Ovary (tissue), 9 donors: Measurements from ENCODE around the gene FLYWCH2. TPM values are rescaled to one million over a fixed set of nuclear protein-coding genes. Genes with fewer than 3 reads are reported as not detected.

Source experiments
- DNase-seq, 5 donors: peaks; one replicate each; pipeline ENCODE4 v3.0.0-alpha.2; 2019 to 2020
- H3K27ac ChIP-seq, 2 donors: fragments of 200-600 bp; one replicate each; pipeline versions ENCODE4 v1.5.1 to v1.8.0; 2019 to 2022
- H3K27me3 ChIP-seq: fragments of 200-600 bp; one replicate; pipeline ENCODE4 v1.8.0; 2022
- H3K36me3 ChIP-seq: fragments of 200-600 bp; sonication (generic); one replicate; pipeline ENCODE4 v1.5.1; 2019
- H3K4me1 ChIP-seq: one replicate; pipeline ENCODE4 v1.8.1; 2013; ENCODE audit warnings: mild to moderate bottlenecking, moderate library complexity; ENCODE audit not compliant: insufficient read depth
- H3K4me3 ChIP-seq: fragments of 200-600 bp; sonication (generic); one replicate; pipeline ENCODE4 v1.5.1; 2017
- H3K9me3 ChIP-seq, 2 donors: fragments of 200-600 bp in 1 of 2; sonication (generic) in 1 of 2; one replicate each; pipeline versions ENCODE4 v1.5.1 to v1.8.1; 2013 to 2019; ENCODE audit warnings: mild to moderate bottlenecking in 1 of 2, moderate library complexity in 1 of 2
- EP300 ChIP-seq: sonication (generic); formaldehyde crosslinking; IDR thresholded peaks from one replicate; pipeline ENCODE4 v1.6.1; 2017; ENCODE audit warnings: antibody characterized with exemption
- POLR2A ChIP-seq: fragments of 450-650 bp; IDR thresholded peaks from one replicate; pipeline ENCODE4 v1.6.1; 2017; ENCODE audit warnings: antibody characterized with exemption, mild to moderate bottlenecking, moderate library complexity
- WGBS, 3 donors: extraction: QIAGEN DNeasy Blood & Tissue Kit in 1 of 3; methylation state at CpG; one replicate each; pipeline versions ENCODE4 v1.1.5 to v1.1.7; 2013 to 2017; 5-methylcytosine and 5-hydroxymethylcytosine counted together
- intact Hi-C, 4 donors: fragments of 100-400 bp; cut with DNase I; formaldehyde crosslinking; loops; one replicate each; pipeline versions ENCODE4 v1.11.0 to v1.15.1; 2022 to 2023
- polyA plus RNA-seq, 2 donors: library from polyadenylated mRNA; stranded (reverse); fragments of 200-250 nt in 1 of 2; fragments of 350-450 nt in 1 of 2; fragmentation: Illumina TruSeq in 1 of 2; extraction: RNeasy Lipid Tissue Mini Kit (QIAGEN cat#74804) in 1 of 2; gene quantifications; one replicate each; pipeline ENCODE4 v1.2.3, GENCODE V29; 2013 to 2014
- total RNA-seq, 7 donors: library from RNA; depleted of rRNA in 2 of 7; stranded (reverse); fragments of >200 nt in 2 of 7; fragmentation: NEBNext Ultra II Directional in 3 of 7; extraction: Animal tissue kit (Norgen Biotek cat#: 25700) in 3 of 7; gene quantifications; one replicate each; pipeline versions ENCODE4 v1.1.0 to v1.2.4, GENCODE V29; 2016 to 2023
- TF ChIP-seq, protein P1 (sequence below), 3 donors: fragments of 450-650 bp in 2 of 3; fragments of 200-600 bp in 1 of 3; IDR thresholded peaks; one replicate each; pipeline versions ENCODE4 v1.5.1 to v1.8.0; 2016 to 2022; ENCODE audit warnings: antibody characterized with exemption in 3 of 3, mild to moderate bottlenecking in 1 of 3
- donor health status: DM: no; HTN: no; CAD: no; lungs with moderate emphysema.
- donor health status: DM: no; HTN: no; CAD: no.
- donor health status: Bipolar disorder and iron deficiency.
- donor health status: DM: yes; HTN: yes; CAD: no.
- donor health status: DM: no; HTN: no; CAD: no.
- donor health status: DM: yes; HTN: yes; CAD: no.

Gene FLYWCH2
- total and polyA plus RNA-seq, 9 donors = 3.0 to 50.9 (median 30.6) TPM

DNA sequence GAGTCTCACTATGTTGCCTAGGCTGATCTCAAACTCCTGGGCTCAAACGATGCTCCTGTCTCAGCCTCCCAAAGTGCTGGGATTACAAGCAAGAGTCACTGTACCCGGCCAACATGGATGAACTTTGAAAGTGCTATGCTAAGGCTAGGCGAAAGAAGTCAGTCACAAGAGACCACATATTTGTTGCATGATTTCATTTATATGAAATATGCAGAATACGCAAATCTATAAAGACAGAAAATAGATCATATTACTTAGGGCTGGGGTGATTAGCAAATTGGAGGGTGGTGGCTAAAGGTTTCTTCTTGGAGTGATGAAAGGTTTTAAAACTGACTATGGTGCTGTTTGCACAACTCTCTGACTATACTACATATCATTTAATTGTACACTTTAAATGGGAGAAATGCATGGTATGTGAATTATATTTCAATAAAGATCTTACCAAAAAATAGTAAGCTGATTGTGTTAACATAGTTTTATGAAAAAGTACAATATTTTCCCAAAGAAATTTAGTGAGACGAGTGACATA is 27.5 kb downstream of the FLYWCH2 start:
- intact Hi-C loops = loop anchor here in 1 of 4 donors (5.0 kb wide), 1 partner anchor 38 kb away; no protein-coding TSS in a partner anchor
- DNase-seq = no peak
- H3K4me3 ChIP-seq = no peak overlapping the region
- 55 to 63% (median 60%) methylated on average over 5 of the region's 5 CpGs for WGBS, 3 donors
- TF ChIP-seq, protein P1, sequence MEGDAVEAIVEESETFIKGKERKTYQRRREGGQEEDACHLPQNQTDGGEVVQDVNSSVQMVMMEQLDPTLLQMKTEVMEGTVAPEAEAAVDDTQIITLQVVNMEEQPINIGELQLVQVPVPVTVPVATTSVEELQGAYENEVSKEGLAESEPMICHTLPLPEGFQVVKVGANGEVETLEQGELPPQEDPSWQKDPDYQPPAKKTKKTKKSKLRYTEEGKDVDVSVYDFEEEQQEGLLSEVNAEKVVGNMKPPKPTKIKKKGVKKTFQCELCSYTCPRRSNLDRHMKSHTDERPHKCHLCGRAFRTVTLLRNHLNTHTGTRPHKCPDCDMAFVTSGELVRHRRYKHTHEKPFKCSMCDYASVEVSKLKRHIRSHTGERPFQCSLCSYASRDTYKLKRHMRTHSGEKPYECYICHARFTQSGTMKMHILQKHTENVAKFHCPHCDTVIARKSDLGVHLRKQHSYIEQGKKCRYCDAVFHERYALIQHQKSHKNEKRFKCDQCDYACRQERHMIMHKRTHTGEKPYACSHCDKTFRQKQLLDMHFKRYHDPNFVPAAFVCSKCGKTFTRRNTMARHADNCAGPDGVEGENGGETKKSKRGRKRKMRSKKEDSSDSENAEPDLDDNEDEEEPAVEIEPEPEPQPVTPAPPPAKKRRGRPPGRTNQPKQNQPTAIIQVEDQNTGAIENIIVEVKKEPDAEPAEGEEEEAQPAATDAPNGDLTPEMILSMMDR (IDR thresholded peaks at IDR 0.05) = no peak
- TF ChIP-seq POLR2A = no peak
- TF ChIP-seq EP300 = no peak
- no peaks in the 10 kb centered on the region for H3K9me3 ChIP-seq
- H3K27ac ChIP-seq = no peak overlapping the region
- no peaks in the 10 kb centered on the region for H3K27me3 ChIP-seq
- H3K4me1 ChIP-seq = peaks cover 5% of the 10 kb centered on the region
- H3K36me3 ChIP-seq = no peaks in the 10 kb centered on the region

DNA sequence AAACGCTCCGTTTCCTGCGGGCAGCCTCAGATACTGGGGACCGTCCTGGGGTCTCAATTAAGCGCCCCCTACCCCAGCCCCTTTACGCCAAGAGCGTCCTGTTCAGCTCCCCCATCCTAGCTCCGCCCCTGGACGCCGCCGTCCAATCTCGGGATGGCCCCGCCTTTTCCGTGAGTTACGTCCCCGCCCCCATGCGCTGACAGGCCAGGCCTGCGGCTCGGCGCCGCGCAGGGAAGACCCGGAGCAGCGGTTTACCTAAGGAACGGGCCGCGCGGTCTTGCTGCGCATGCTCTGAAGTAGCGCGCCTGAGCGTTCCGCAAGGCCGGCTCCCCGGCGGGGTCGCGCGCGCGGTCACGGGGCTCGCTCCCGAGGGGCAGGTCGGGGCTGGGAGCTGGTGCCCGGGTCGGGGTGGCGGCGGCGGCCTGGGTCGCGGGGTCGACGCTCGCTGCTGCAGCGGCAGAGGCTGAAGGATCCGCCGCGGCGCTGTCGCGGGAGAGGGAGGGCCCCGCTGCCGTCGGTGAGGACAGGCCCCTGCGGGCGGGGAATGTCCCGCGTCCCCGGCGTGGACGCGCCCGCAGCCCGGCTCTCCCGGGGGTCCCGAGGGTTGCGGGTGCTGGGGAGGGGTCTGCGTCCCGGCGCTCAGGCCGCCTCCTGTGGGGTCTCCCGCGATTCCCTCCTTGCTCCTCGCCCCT is 28.8 kb downstream of the FLYWCH2 start, which contains the start of gene FLYWCH1:
Gene FLYWCH1, plus strand, starts transcription at position 294 of the 692 bp plus-strand sequence. CDS start 17,755 bp downstream, outside the sequence.
- peak within 1 kb of the TSS; percentile 92 for H3K4me3 ChIP-seq
- no peaks in the 10 kb centered on the region for H3K27me3 ChIP-seq
- H3K4me1 ChIP-seq = peaks cover 5% of the 10 kb centered on the region
- H3K9me3 ChIP-seq = no peaks in the 10 kb centered on the region
- WGBS, 3 donors = 0 to 1% (median 0%) methylated on average over 33 to 85 of the region's 85 CpGs
- intact Hi-C loops = loop anchor here in 1 of 4 donors (5.0 kb wide), 1 partner anchor 39 kb away; no protein-coding TSS in a partner anchor
- peak; percentile 98 to 99 (median 99) for DNase-seq
- no peaks in the 10 kb centered on the region for H3K36me3 ChIP-seq
- TF ChIP-seq EP300 (no peak), POLR2A (peak; percentile 75)
- TF ChIP-seq, protein P1 (IDR thresholded peaks at IDR 0.05) = peak in 2 of 3 donors; percentile 20 to 25
- H3K27ac ChIP-seq = peak within 1 kb of the TSS; percentile 55 to 74

DNA sequence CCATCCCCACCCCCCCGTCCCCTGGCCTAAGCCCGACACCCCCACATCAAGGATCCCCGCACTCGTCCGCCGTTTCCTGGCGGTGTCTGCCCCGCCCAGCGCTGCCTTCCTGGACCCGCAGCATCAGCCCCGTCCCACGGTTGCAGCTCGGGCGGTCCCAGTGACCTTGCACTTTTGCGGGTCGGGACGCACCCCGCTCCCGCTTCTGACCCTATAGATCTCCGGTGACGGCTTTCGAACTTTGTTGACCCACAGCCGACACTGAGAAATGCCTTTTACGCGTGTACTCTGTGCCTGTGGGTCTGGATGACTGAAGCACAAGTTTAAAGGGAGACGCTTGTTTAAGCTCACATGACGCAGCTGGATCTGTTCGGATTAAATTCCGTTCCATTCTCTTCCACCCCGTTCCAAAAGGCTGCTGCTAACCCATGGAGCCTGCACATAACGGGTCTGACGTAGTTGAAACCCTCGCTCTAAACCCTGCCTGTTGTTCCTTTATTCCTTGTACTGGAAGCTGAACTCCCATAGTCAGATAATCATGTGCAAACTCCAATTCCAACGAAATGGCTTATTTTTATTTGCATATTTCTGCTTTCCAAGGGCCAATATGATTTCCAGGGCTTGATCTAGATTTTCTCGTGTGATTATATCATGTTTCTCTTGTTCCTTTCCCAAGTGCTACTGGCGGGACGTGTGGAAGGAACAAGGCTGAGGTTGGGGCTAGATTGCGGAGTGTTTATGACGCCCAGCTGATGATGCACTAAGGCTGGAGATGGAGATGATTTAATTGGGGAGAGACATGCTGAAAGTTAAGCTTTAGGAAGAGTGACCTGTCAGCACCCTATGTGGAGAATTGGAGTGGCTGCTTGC is 29.6 kb downstream of the FLYWCH2 start:
- WGBS, 3 donors = 3 to 4% (median 3%) methylated on average over 38 to 39 of the region's 39 CpGs
- TF ChIP-seq EP300 (no peak), POLR2A (peak; percentile 9)
- TF ChIP-seq, protein P1 (IDR thresholded peaks at IDR 0.05) = no peak
- intact Hi-C loops = loop anchor here in 1 of 4 donors (5.0 kb wide), 1 partner anchor 40 kb away; no protein-coding TSS in a partner anchor
- Histone ChIP-seq H3K9me3 (no peaks in the 10 kb centered on the region), H3K4me1 (peaks cover 5% of the 10 kb centered on the region), H3K36me3 (no peaks in the 10 kb centered on the region), H3K4me3 (peak overlapping the region; percentile 92), H3K27ac (peak overlapping the region; percentile 55 to 74), H3K27me3 (no peaks in the 10 kb centered on the region)
- peak; percentile 37 to 70 (median 50) for DNase-seq

DNA sequence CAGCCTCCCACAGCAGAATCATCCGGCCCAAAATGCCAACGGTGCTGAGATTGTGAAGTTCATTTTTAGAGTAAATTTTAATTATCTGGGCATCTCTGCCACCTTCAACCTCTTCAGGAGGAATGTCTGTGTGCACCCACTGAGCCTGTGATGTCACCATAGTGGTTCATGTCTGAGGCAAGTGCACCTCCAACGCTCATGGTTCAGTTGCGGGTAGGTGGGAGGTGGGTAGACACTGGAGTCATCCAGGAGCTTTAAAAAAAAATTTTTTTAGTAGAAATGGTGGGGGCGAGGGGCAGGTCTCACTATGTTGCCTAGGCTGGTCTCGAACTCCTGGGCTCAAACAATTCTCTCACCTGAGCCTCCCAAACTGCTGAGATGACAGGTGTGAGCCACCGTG is 30.6 kb downstream of the FLYWCH2 start:
- Histone ChIP-seq H3K9me3 (no peaks in the 10 kb centered on the region), H3K4me1 (peaks cover 5% of the 10 kb centered on the region), H3K27me3 (no peaks in the 10 kb centered on the region), H3K36me3 (no peaks in the 10 kb centered on the region), H3K4me3 (no peak overlapping the region), H3K27ac (no peak overlapping the region)
- 78 to 85% (median 82%) methylated on average over 7 of the region's 7 CpGs for WGBS, 3 donors
- TF ChIP-seq EP300 = no peak
- TF ChIP-seq POLR2A = no peak
- TF ChIP-seq, protein P1 (IDR thresholded peaks at IDR 0.05) = no peak
- intact Hi-C loops = loop anchor here in 1 of 4 donors (5.0 kb wide), 1 partner anchor 41 kb away; no protein-coding TSS in a partner anchor
- no peak for DNase-seq
